Spleen (tissue), 7 donors: ENCODE data around the gene DNAJC2.

Experiments
- POLR2A ChIP-seq, 3 donors: fragments of 450-650 bp; IDR thresholded peaks; one replicate each; pipeline ENCODE4 v1.5.1; 2017; ENCODE audit warnings: antibody characterized with exemption in 3 of 3, mild to moderate bottlenecking in 1 of 3
- POLR2AphosphoS5 ChIP-seq, 3 donors: sonication (generic); formaldehyde crosslinking; IDR thresholded peaks; one replicate each; pipeline ENCODE4 v1.5.1; 2017; ENCODE audit warnings: antibody characterized with exemption in 3 of 3
- TF ChIP-seq, protein P1 (sequence below), 11 experiments: fragments of 200-600 bp in 7 of 11; fragments of 450-650 bp in 4 of 11; sonication (generic) in 4 of 11; IDR thresholded peaks in 8 of 11; conservative IDR thresholded peaks in 3 of 11; 1 replicate in 7 of 11; 2 replicates in 4 of 11; pipeline versions ENCODE4 v1.4.0 to v1.8.0; 2016 to 2021; ENCODE audit warnings: antibody characterized with exemption in 11 of 11, inconsistent platforms in 4 of 11, mild to moderate bottlenecking in 1 of 11
- donor health status: DM: no; HTN: no; CAD: no; lungs with moderate emphysema.
- donor health status: DM: no; HTN: no; CAD: no.
- donor health status: DM: no; HTN: no; CAD: no.

DNA sequence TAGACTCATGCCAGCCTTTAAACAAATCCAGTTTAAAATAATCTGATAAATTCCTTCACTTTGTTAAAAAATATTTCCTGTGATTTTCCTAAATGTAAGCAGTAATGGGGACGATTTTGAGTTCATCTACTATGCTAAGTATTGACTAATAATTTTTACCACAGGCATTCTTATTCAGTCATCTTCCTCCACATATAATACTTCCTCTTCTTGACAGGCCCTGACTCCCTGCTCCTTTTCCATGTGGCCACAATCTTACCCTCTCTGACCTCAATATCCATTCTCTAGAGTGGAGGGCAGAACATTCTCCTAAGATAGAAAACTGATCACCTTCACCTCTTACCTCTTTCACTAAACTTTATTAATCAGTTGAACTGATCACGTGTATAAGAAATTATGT lies 7.8 kb downstream of the DNAJC2 start:
- TF ChIP-seq, protein P1, sequence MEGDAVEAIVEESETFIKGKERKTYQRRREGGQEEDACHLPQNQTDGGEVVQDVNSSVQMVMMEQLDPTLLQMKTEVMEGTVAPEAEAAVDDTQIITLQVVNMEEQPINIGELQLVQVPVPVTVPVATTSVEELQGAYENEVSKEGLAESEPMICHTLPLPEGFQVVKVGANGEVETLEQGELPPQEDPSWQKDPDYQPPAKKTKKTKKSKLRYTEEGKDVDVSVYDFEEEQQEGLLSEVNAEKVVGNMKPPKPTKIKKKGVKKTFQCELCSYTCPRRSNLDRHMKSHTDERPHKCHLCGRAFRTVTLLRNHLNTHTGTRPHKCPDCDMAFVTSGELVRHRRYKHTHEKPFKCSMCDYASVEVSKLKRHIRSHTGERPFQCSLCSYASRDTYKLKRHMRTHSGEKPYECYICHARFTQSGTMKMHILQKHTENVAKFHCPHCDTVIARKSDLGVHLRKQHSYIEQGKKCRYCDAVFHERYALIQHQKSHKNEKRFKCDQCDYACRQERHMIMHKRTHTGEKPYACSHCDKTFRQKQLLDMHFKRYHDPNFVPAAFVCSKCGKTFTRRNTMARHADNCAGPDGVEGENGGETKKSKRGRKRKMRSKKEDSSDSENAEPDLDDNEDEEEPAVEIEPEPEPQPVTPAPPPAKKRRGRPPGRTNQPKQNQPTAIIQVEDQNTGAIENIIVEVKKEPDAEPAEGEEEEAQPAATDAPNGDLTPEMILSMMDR (IDR thresholded peaks at IDR 0.05 in 8 of 11, conservative IDR thresholded peaks at IDR 0.05 in 3 of 11) = no peak
- no peak for TF ChIP-seq POLR2AphosphoS5 (IDR thresholded peaks at IDR 0.05)
- no peak for TF ChIP-seq POLR2A (IDR thresholded peaks at IDR 0.05)
